OCI-LY7 (cell line): Measurements from ENCODE around the gene MRPL23. TPM values are rescaled to one million over a fixed set of nuclear protein-coding genes. Genes with fewer than 3 reads are reported as not detected.

Source experiments
- BruUV-seq: library from RNA; stranded (reverse); fragments of 400-500 nt; replicated peaks from 2 replicates; lab custom pipeline; 2021; lab: Mats Ljungman, UMichigan
- CTCF ChIA-PET: fragments of 300-600 bp; sonication (Branson Sonifier 250); formaldehyde crosslinking; loops from one replicate; lab custom pipeline; 2022; ENCODE audit warnings: antibody characterized with exemption; ENCODE audit not compliant: unreplicated experiment; lab: Charles Lee
- POLR2A ChIA-PET: fragments of 300-600 bp; sonication (Branson Sonifier 250); formaldehyde crosslinking; loops from one replicate; lab custom pipeline; 2022; ENCODE audit warnings: antibody characterized with exemption; lab: Charles Lee
- DNase-seq: peaks from one replicate; pipeline ENCODE4 v3.0.0-alpha.2; 2015; ENCODE audit warnings: low spot score
- H2AFZ ChIP-seq: fragments of 200-600 bp; sonication (generic), shearing (Covaris generic); 2 replicates; pipeline ENCODE4 v1.6.1; 2014; ENCODE audit warnings: mild to moderate bottlenecking, antibody characterized with exemption, low read length, moderate library complexity
- H3K27ac ChIP-seq: fragments of 200-600 bp; sonication (generic); 2 replicates; pipeline ENCODE4 v1.5.1; 2014; ENCODE audit warnings: mixed run types, low read depth, mild to moderate bottlenecking, moderate library complexity, low read length, inconsistent platforms; ENCODE audit not compliant: poor library complexity, severe bottlenecking
- H3K36me3 ChIP-seq: fragments of 200-600 bp; sonication (generic); 2 replicates; pipeline ENCODE4 v1.6.1; 2014; ENCODE audit warnings: mild to moderate bottlenecking, antibody characterized with exemption, low read length, moderate library complexity, mixed read lengths; ENCODE audit not compliant: insufficient read depth
- H3K4me1 ChIP-seq: fragments of 200-600 bp; sonication (generic); 2 replicates; pipeline ENCODE4 v1.5.1; 2014; ENCODE audit warnings: mild to moderate bottlenecking, low read length; ENCODE audit not compliant: insufficient read depth, poor library complexity, severe bottlenecking
- H3K4me2 ChIP-seq: fragments of 200-600 bp; sonication (generic); 2 replicates; pipeline ENCODE4 v1.6.1; 2014; ENCODE audit warnings: mild to moderate bottlenecking, low read length
- H3K4me3 ChIP-seq: fragments of 200-600 bp; sonication (generic); 2 replicates; pipeline ENCODE4 v1.5.1; 2014; ENCODE audit warnings: mild to moderate bottlenecking, low read depth, low read length; ENCODE audit not compliant: poor library complexity, severe bottlenecking
- H3K79me2 ChIP-seq: fragments of 200-600 bp; sonication (generic); 2 replicates; pipeline ENCODE4 v1.6.1; 2016; ENCODE audit warnings: low read depth, mild to moderate bottlenecking, low read length, moderate library complexity, mixed read lengths; ENCODE audit not compliant: insufficient read depth
- H3K9me2 ChIP-seq: fragments of 200-600 bp; sonication (generic); 2 replicates; pipeline ENCODE4 v1.6.1; 2016; ENCODE audit warnings: mild to moderate bottlenecking, low read length, mixed read lengths; ENCODE audit not compliant: insufficient read depth
- H3K9me3 ChIP-seq: fragments of 200-600 bp; sonication (generic); 2 replicates; pipeline ENCODE4 v1.6.1; 2014; ENCODE audit warnings: mild to moderate bottlenecking, mixed run types, low read length, mixed read lengths
- H4K20me1 ChIP-seq: fragments of 200-600 bp; sonication (generic); 2 replicates; pipeline ENCODE4 v1.6.1; 2014; ENCODE audit warnings: mild to moderate bottlenecking, antibody characterized with exemption, low read length, moderate library complexity, mixed read lengths; ENCODE audit not compliant: insufficient read depth
- EZH2phosphoT487 ChIP-seq: fragments of 200-600 bp; sonication (generic); IDR thresholded peaks from 2 replicates; pipeline ENCODE4 v1.6.1; 2018; ENCODE audit warnings: low read depth, borderline replicate concordance, mild to moderate bottlenecking, mixed run types, antibody characterized with exemption, low read length, moderate library complexity, mixed read lengths
- intact Hi-C: fragments of 100-400 bp; cut with micrococcal nuclease; formaldehyde crosslinking; loops from one replicate; pipeline ENCODE4 v1.10.0; 2022; ENCODE audit not compliant: unreplicated experiment
- total RNA-seq, 2 experiments: library from RNA; depleted of rRNA in 1 of 2; stranded (reverse); fragments of >200 nt in 1 of 2; shearing (Covaris generic) in 1 of 2; gene quantifications; 2 replicates each; pipeline ENCODE4 v1.2.3, GENCODE V29; 2014 to 2022
- TF ChIP-seq, protein P1 (sequence below): fragments of 200-600 bp; sonication (generic); conservative IDR thresholded peaks from 2 replicates; pipeline ENCODE4 v1.5.1; 2014; ENCODE audit warnings: mild to moderate bottlenecking, antibody characterized with exemption, low read length, moderate library complexity, mixed read lengths

The MRPL23 gene
- total RNA-seq, 2 experiments from 2014 or later = 131 to 149 TPM

DNA sequence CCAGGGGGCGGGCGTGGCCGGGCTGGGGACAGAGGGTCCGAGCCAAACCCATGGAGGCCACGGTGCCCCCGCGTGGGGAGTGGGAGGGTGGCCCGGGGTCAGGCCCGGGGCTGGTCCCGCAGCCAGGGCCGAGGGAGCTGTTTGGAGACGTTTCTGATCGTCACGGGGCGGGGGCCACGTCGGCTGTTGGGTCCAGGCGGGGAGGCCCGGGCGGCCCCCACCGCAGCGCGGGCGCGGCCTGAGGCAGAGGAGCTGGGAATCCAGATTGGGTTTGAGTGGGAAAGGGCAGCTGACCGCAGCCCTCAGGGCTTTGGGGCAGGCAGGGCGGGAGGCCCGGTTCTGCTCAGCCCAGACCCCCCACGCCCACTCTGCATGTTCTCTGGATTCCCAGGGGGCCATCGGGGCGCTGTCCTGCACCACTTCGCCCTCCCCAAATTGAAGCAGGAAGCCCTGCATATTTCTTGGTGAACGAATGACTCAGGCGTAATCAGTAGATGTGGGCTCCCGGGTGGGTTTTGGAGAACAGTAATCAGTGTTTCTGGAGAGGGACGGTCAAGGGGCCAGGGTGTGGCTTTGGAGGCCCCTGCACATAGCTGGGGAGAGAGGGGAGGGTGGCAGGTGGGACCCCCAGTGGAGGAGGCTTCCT, 583 bp downstream of the MRPL23 start:
- intact Hi-C loops = loop anchor here (10.0 kb wide), 1 partner anchor 53 kb away; the partner anchor contains the start of gene PRR33
- POLR2A ChIA-PET = no interaction called here
- CTCF ChIA-PET = no interaction called here

DNA sequence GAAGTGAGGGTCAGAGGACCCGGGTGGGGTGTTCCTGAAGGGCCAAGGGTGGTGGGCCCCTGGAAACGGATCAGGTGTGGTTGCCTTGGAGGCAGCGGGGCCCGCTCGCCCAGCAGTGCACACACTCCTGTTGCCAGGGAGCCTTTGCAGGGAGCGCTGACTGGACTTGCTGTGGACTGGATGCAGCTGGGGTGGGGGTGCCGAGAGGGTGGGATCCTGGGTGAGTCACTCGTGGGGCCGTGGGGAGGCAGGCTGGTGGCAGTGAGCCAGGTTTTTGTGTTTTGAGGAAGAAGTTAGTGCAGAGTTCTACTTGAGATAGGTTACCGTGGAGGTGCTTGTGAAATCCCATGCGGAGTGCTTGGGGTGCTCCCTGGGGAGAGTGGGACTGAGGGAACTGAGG, 1.3 kb downstream of the MRPL23 start:
- Histone ChIP-seq H3K4me1 (no peaks in the 10 kb centered on the region), H2AFZ (no peak overlapping the region), H3K9me3 (no peaks in the 10 kb centered on the region), H3K79me2 (no peaks in the 10 kb centered on the region), H3K9me2 (no peaks in the 10 kb centered on the region), H3K27ac (no peak overlapping the region), H3K4me2 (no peak overlapping the region), H3K36me3 (no peaks in the 10 kb centered on the region), H4K20me1 (no peaks in the 10 kb centered on the region), H3K4me3 (no peak overlapping the region)
- intact Hi-C loops = loop anchor here (10.0 kb wide), 1 partner anchor 54 kb away; the partner anchor contains the start of gene PRR33
- BruUV-seq = no TSS peak
- POLR2A ChIA-PET = no interaction called here
- TF ChIP-seq, protein P1, sequence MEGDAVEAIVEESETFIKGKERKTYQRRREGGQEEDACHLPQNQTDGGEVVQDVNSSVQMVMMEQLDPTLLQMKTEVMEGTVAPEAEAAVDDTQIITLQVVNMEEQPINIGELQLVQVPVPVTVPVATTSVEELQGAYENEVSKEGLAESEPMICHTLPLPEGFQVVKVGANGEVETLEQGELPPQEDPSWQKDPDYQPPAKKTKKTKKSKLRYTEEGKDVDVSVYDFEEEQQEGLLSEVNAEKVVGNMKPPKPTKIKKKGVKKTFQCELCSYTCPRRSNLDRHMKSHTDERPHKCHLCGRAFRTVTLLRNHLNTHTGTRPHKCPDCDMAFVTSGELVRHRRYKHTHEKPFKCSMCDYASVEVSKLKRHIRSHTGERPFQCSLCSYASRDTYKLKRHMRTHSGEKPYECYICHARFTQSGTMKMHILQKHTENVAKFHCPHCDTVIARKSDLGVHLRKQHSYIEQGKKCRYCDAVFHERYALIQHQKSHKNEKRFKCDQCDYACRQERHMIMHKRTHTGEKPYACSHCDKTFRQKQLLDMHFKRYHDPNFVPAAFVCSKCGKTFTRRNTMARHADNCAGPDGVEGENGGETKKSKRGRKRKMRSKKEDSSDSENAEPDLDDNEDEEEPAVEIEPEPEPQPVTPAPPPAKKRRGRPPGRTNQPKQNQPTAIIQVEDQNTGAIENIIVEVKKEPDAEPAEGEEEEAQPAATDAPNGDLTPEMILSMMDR = no peak
- no peak for TF ChIP-seq EZH2phosphoT487
- no peak for DNase-seq
- CTCF ChIA-PET = interaction anchor here (0.5 kb wide), 1 partner anchor 98 kb away, joined by 4 read pairs; no protein-coding TSS in a partner anchor

More for the DNA sequence above, 583 bp downstream of the MRPL23 start:
- Histone ChIP-seq H3K79me2 (no peaks in the 10 kb centered on the region), H3K4me2 (no peak overlapping the region), H4K20me1 (no peaks in the 10 kb centered on the region), H3K27ac (no peak overlapping the region), H3K4me3 (no peak overlapping the region), H3K9me2 (no peaks in the 10 kb centered on the region), H2AFZ (no peak overlapping the region), H3K9me3 (no peaks in the 10 kb centered on the region), H3K4me1 (no peaks in the 10 kb centered on the region), H3K36me3 (no peaks in the 10 kb centered on the region)
- TF ChIP-seq, protein P1 = no peak
- TF ChIP-seq EZH2phosphoT487 = no peak
- DNase-seq = no peak
- no TSS peak for BruUV-seq

DNA sequence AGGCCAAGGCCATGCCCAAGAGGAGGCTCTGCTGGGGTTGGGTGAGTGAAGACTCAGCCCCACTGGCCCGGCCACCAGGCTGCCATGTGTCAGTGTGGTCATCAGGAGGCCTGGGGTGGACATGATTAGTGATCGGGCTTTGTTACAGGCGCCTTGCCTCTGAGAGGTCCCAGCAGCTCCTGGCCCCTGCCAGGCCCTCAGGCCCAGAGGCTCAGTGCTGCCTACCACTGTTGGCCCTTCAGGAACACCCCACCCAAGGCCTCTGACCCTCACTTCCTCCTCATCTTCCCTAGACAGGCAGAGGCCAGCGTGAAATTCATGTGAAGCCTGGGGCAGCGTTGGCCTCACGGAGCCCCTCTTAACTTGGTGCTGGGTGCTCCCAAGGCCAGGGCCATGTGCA, 2.2 kb downstream of the MRPL23 start:
- no peaks in the 10 kb centered on the region for H3K4me1 ChIP-seq
- no peak overlapping the region for H3K4me3 ChIP-seq
- no peaks in the 10 kb centered on the region for H3K79me2 ChIP-seq
- H4K20me1 ChIP-seq = no peaks in the 10 kb centered on the region
- no peak overlapping the region for H3K27ac ChIP-seq
- no peak for DNase-seq
- H2AFZ ChIP-seq = no peak overlapping the region
- no peak overlapping the region for H3K4me2 ChIP-seq
- no peaks in the 10 kb centered on the region for H3K9me3 ChIP-seq
- TF ChIP-seq, protein P1 = no peak
- no peak for TF ChIP-seq EZH2phosphoT487
- H3K9me2 ChIP-seq = no peaks in the 10 kb centered on the region
- intact Hi-C loops = loop anchor here (10.0 kb wide), 1 partner anchor 55 kb away; the partner anchor contains the start of gene PRR33
- no peaks in the 10 kb centered on the region for H3K36me3 ChIP-seq
- ChIA-PET CTCF (interaction anchor here (0.7 kb wide), 1 partner anchor 198 kb away, joined by 3 read pairs; no protein-coding TSS in a partner anchor), POLR2A (interaction anchor here (0.7 kb wide), 1 partner anchor 1217 kb away, joined by 6 read pairs; no protein-coding TSS in a partner anchor)
- no TSS peak for BruUV-seq
